Measurements from ENCODE around the gene CARMIL3.

CARMIL3 gene

DNA sequence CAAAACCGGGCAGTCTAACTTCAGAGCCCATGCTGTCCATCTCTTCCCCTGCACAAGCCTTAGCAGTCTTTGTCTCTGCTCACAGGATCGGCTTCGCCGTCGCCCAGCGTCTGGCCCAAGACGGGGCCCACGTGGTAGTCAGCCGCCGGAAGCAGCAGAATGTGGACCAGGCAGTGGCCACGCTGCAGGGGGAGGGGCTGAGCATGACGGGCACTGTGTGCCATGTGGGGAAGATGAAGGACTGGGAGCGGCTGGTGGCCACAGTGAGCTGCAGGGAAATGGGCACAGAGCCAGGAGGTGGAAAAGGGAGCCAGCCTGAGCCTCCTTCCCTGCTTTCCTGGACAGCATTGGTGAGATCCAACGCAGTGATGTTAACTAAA, 14.2 kb upstream of the CARMIL3 start:
- H3K4me3 ChIP-seq (replicated peaks; ENCODE audit: insufficient read depth, low read length): no peak overlapping the region
- no peak overlapping the region for H3K27ac ChIP-seq (replicated peaks)
- DNase-seq (ENCODE audit: low read depth in 1 of 2, low spot score in 1 of 2): no peak
- TF ChIP-seq, protein P1, sequence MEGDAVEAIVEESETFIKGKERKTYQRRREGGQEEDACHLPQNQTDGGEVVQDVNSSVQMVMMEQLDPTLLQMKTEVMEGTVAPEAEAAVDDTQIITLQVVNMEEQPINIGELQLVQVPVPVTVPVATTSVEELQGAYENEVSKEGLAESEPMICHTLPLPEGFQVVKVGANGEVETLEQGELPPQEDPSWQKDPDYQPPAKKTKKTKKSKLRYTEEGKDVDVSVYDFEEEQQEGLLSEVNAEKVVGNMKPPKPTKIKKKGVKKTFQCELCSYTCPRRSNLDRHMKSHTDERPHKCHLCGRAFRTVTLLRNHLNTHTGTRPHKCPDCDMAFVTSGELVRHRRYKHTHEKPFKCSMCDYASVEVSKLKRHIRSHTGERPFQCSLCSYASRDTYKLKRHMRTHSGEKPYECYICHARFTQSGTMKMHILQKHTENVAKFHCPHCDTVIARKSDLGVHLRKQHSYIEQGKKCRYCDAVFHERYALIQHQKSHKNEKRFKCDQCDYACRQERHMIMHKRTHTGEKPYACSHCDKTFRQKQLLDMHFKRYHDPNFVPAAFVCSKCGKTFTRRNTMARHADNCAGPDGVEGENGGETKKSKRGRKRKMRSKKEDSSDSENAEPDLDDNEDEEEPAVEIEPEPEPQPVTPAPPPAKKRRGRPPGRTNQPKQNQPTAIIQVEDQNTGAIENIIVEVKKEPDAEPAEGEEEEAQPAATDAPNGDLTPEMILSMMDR (IDR thresholded peaks at IDR 0.05; ENCODE audit: insufficient read depth, low read length): no peak
- no peaks in the 10 kb centered on the region for H3K27me3 ChIP-seq (ENCODE audit: insufficient read depth, poor library complexity, severe bottlenecking)

DNA sequence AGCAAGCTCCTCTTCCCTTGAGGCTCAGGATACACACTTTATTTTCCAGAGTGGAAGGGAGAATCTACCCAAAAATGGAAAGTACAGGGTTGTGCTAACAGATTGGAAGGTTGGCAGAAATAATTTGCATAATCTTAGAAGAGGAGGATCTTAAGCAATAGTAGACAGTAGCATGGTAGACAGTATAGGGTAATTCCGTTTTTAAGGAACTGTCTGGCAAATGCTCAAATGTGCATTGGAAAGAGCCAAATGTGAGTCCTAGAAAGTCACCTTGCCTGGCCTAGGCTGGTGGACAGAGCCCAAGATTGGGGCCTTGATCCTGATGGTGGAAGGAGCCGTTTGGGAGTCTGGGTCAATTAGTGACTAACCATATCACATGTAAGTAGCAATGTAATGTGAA, 13.1 kb upstream of the CARMIL3 start:
- no peak for TF ChIP-seq GABPA (IDR thresholded peaks at IDR 0.05; ENCODE audit: low read depth)
- TF ChIP-seq SPI1 (IDR thresholded peaks at IDR 0.05; ENCODE audit: borderline replicate concordance, low read depth): 0 out of 2 replicates have a peak, but pooled peaks have one; percentile 2
- no peak for DNase-seq (ENCODE audit: low read depth in 1 of 2, low spot score in 1 of 2)
- H3K4me3 ChIP-seq (replicated peaks; ENCODE audit: insufficient read depth, low read length): no peak overlapping the region
- H3K27ac ChIP-seq (replicated peaks): no peak overlapping the region
- no peaks in the 10 kb centered on the region for H3K27me3 ChIP-seq (ENCODE audit: insufficient read depth, poor library complexity, severe bottlenecking)

DNA sequence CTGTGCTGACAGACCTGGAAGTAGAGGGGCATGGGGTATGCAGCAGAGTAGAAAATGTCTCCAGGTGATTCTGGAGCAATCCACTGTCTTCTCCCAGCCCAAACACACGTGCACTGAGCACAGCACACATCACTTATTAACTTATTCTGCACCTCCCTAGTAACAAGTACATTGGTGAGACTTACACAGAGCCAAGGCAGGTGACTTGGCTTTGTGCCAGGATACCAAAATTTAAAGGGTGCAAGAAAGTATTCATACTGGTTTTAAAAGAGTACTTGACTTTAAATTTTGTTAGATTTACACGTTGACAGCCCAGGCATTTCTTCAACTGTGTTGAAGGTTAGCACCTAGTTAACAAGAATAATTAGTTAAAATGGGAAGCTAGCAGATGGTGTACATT, 11.1 kb upstream of the CARMIL3 start:
- TF ChIP-seq POLR2AphosphoS5 (IDR thresholded peaks at IDR 0.05; ENCODE audit: low read depth) (no peak), SPI1 (IDR thresholded peaks at IDR 0.05; ENCODE audit: borderline replicate concordance, low read depth) (no peak), GABPA (IDR thresholded peaks at IDR 0.05; ENCODE audit: low read depth) (no peak)
- TF ChIP-seq, protein P2, sequence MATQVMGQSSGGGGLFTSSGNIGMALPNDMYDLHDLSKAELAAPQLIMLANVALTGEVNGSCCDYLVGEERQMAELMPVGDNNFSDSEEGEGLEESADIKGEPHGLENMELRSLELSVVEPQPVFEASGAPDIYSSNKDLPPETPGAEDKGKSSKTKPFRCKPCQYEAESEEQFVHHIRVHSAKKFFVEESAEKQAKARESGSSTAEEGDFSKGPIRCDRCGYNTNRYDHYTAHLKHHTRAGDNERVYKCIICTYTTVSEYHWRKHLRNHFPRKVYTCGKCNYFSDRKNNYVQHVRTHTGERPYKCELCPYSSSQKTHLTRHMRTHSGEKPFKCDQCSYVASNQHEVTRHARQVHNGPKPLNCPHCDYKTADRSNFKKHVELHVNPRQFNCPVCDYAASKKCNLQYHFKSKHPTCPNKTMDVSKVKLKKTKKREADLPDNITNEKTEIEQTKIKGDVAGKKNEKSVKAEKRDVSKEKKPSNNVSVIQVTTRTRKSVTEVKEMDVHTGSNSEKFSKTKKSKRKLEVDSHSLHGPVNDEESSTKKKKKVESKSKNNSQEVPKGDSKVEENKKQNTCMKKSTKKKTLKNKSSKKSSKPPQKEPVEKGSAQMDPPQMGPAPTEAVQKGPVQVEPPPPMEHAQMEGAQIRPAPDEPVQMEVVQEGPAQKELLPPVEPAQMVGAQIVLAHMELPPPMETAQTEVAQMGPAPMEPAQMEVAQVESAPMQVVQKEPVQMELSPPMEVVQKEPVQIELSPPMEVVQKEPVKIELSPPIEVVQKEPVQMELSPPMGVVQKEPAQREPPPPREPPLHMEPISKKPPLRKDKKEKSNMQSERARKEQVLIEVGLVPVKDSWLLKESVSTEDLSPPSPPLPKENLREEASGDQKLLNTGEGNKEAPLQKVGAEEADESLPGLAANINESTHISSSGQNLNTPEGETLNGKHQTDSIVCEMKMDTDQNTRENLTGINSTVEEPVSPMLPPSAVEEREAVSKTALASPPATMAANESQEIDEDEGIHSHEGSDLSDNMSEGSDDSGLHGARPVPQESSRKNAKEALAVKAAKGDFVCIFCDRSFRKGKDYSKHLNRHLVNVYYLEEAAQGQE (IDR thresholded peaks at IDR 0.05; ENCODE audit: insufficient replicate concordance, low read depth): no peak
- TF ChIP-seq, protein P1 (IDR thresholded peaks at IDR 0.05; ENCODE audit: insufficient read depth, low read length): no peak
- Histone ChIP-seq H3K4me3 (replicated peaks; ENCODE audit: insufficient read depth, low read length) (no peak overlapping the region), H3K27me3 (ENCODE audit: insufficient read depth, poor library complexity, severe bottlenecking) (no peaks in the 10 kb centered on the region), H3K27ac (replicated peaks) (no peak overlapping the region)
- no peak for DNase-seq (ENCODE audit: low read depth in 1 of 2, low spot score in 1 of 2)

DNA sequence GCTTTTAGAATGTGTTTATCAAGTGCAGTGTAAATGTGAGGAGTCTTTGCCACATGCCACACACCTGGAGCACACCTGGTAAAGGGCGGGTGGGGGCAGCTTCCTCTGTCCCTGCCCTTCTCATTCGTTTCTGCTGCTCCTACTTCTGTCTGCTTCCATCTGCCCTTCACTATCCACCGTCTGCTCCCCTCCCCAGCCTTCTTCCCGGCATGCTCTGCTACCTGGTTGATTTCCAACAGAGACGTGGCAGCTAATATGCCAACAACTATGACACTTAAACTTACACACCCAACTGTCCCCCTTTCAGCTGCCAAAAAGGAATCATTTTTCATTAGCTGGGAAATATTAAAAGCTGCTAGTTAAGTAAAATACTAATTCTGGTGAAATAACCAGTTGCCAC, 9.1 kb upstream of the CARMIL3 start:
- Histone ChIP-seq H3K4me3 (replicated peaks; ENCODE audit: insufficient read depth, low read length) (no peak overlapping the region), H3K27me3 (ENCODE audit: insufficient read depth, poor library complexity, severe bottlenecking) (no peaks in the 10 kb centered on the region), H3K27ac (replicated peaks) (no peak overlapping the region)
- TF ChIP-seq, protein P1 (IDR thresholded peaks at IDR 0.05; ENCODE audit: insufficient read depth, low read length): no peak
- TF ChIP-seq POLR2AphosphoS5 (IDR thresholded peaks at IDR 0.05; ENCODE audit: low read depth) (no peak), SPI1 (IDR thresholded peaks at IDR 0.05; ENCODE audit: borderline replicate concordance, low read depth) (no peak), GABPA (IDR thresholded peaks at IDR 0.05; ENCODE audit: low read depth) (no peak)
- TF ChIP-seq, protein P2 (IDR thresholded peaks at IDR 0.05; ENCODE audit: insufficient replicate concordance, low read depth): no peak
- no peak for DNase-seq (ENCODE audit: low read depth in 1 of 2, low spot score in 1 of 2)
